ENCODE data around the gene KDF1. TPM values are rescaled to one million over a fixed set of nuclear protein-coding genes. Genes with fewer than 3 reads are reported as not detected.
A peak's percentile ranks its signal among the peaks of the same experiment; 100 is the strongest.

The KDF1 gene
- total and polyA plus RNA-seq, 2 donors (not counting 1 experiment from before 2014, with no cell fraction given) = not detected

DNA sequence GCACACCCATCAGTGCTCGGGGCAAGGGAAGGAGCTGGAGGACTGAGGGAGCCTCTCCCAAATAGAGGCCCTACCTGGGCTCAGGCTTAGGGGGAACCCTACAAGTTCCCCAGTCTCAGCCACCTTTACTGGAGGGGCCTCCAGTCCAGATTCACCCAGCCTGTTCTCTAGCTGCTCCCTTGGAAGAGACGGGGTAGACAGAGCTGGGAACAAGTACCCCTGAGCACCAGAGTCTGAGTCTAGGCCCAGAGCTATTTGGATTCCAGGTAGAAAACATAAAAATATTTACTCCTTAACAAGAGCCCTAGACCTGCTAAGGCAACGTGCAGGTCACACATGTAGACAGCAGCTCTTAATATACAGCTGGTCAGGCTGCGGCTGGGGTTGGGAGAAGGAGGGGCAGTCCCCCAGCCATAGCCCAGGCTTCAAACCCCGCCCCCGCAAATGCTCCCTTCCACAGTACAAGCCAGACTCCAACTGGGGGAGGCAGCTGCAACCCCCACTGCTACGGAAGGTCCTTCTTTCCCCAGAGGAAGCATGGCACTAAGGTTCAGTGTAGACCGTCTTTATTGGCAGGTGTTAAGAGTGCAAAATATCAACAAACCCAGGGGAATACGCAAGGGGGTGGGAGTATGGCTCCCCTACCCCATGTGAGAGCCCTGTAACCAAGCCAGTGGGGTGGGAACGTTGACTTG lies 44.4 kb upstream of the KDF1 start:
- DNase-seq (ENCODE audit: low read depth in 2 of 2) = peak; percentile 53 to 68

DNA sequence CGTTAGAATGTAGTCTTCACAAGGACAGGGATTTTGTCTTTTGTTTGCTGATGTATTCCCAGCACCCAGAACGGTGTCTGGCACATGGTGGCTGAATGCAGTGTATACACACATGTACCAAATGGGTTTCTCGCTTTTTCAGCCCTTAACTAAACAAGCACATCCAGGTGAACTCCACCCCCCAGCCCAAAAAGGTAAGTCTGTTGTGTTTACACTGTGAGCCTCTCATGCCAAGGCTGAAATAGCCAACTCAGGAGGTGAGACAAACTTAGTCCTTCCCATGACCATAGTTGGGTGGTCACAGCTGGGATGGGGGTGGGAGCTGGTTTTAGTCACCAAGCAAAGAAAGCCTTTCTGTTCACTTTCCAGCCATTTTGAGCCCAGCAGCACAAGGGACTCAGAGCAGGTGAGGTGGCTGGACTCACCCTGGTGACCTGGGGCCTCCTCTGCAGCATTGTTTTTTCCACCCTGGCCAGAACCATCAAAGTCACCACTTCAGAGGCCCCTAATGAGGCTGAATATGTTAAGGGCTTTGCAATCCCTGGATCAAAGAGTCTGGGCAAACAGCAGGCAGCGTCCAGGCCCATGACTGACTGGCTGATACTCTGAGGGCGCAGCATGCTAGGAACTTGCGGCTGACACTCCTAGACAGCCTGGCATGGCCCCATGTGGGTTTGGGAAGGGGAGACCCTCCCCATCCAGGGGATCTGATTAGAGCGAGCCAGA lies 43.6 kb upstream of the KDF1 start:
- peaks cover 18% of the 10 kb centered on the region for H3K4me1 ChIP-seq (ENCODE audit: control insufficient read depth, extremely low read depth, insufficient read depth, low read length)
- H3K36me3 ChIP-seq (ENCODE audit: control insufficient read depth, insufficient read depth, low read length) = peaks cover 3% of the 10 kb centered on the region
- H3K9me3 ChIP-seq (ENCODE audit: control insufficient read depth, insufficient read depth, low read depth, low read length) = no peaks in the 10 kb centered on the region
- no peak overlapping the region for H3K27ac ChIP-seq (ENCODE audit: insufficient read depth, low read length)
- H4K20me1 ChIP-seq (ENCODE audit: control insufficient read depth, extremely low read depth, insufficient read depth, low read length) = no peaks in the 10 kb centered on the region
- H3K4me2 ChIP-seq (ENCODE audit: extremely low read depth, insufficient read depth, low read length) = no peak overlapping the region
- H3K9ac ChIP-seq (ENCODE audit: insufficient read depth, low read length) = no peak overlapping the region
- H3K27me3 ChIP-seq (ENCODE audit: control insufficient read depth, insufficient read depth, low read length) = no peaks in the 10 kb centered on the region
- no peak overlapping the region for H2AFZ ChIP-seq (ENCODE audit: low read length)
- TF ChIP-seq, protein P1, sequence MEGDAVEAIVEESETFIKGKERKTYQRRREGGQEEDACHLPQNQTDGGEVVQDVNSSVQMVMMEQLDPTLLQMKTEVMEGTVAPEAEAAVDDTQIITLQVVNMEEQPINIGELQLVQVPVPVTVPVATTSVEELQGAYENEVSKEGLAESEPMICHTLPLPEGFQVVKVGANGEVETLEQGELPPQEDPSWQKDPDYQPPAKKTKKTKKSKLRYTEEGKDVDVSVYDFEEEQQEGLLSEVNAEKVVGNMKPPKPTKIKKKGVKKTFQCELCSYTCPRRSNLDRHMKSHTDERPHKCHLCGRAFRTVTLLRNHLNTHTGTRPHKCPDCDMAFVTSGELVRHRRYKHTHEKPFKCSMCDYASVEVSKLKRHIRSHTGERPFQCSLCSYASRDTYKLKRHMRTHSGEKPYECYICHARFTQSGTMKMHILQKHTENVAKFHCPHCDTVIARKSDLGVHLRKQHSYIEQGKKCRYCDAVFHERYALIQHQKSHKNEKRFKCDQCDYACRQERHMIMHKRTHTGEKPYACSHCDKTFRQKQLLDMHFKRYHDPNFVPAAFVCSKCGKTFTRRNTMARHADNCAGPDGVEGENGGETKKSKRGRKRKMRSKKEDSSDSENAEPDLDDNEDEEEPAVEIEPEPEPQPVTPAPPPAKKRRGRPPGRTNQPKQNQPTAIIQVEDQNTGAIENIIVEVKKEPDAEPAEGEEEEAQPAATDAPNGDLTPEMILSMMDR (conservative IDR thresholded peaks at IDR 0.05 in 1 of 2, IDR thresholded peaks at IDR 0.05 in 1 of 2; ENCODE audit: low read depth in 1 of 2, low read length in 2 of 2) = no peak
- no peak for TF ChIP-seq EZH2 (IDR thresholded peaks at IDR 0.05; ENCODE audit: low read length, missing control alignments)
- H3K79me2 ChIP-seq (ENCODE audit: control insufficient read depth, insufficient read depth, low read length) = no peaks in the 10 kb centered on the region
- no peak overlapping the region for H3K4me3 ChIP-seq (replicated peaks in 1 of 4; ENCODE audit: control extremely low read depth in 1 of 4, insufficient read depth in 1 of 4, low read depth in 3 of 4, low read length in 4 of 4)
- no peak for DNase-seq (ENCODE audit: low read depth in 2 of 2)

More for the DNA sequence above, 44.4 kb upstream of the KDF1 start:
- Histone ChIP-seq H3K36me3 (ENCODE audit: control insufficient read depth, insufficient read depth, low read length) (peaks cover 3% of the 10 kb centered on the region), H3K79me2 (ENCODE audit: control insufficient read depth, insufficient read depth, low read length) (no peaks in the 10 kb centered on the region), H4K20me1 (ENCODE audit: control insufficient read depth, extremely low read depth, insufficient read depth, low read length) (no peaks in the 10 kb centered on the region), H2AFZ (ENCODE audit: low read length) (no peak overlapping the region), H3K4me3 (replicated peaks in 1 of 4; ENCODE audit: control extremely low read depth in 1 of 4, insufficient read depth in 1 of 4, low read depth in 3 of 4, low read length in 4 of 4) (no peak overlapping the region), H3K9ac (ENCODE audit: insufficient read depth, low read length) (no peak overlapping the region), H3K4me2 (ENCODE audit: extremely low read depth, insufficient read depth, low read length) (peak overlapping the region; percentile 29), H3K27ac (ENCODE audit: insufficient read depth, low read length) (no peak overlapping the region), H3K27me3 (ENCODE audit: control insufficient read depth, insufficient read depth, low read length) (no peaks in the 10 kb centered on the region), H3K4me1 (ENCODE audit: control insufficient read depth, extremely low read depth, insufficient read depth, low read length) (peaks cover 16% of the 10 kb centered on the region), H3K9me3 (ENCODE audit: control insufficient read depth, insufficient read depth, low read depth, low read length) (no peaks in the 10 kb centered on the region)
- no peak for TF ChIP-seq EZH2 (IDR thresholded peaks at IDR 0.05; ENCODE audit: low read length, missing control alignments)
- TF ChIP-seq, protein P1 (conservative IDR thresholded peaks at IDR 0.05 in 1 of 2, IDR thresholded peaks at IDR 0.05 in 1 of 2; ENCODE audit: low read depth in 1 of 2, low read length in 2 of 2) = no peak

GRCh38 chr1:27001570-27002360 lies 41.5 kb upstream of the KDF1 start:
- no peaks in the 10 kb centered on the region for H3K79me2 ChIP-seq (ENCODE audit: control insufficient read depth, insufficient read depth, low read length)
- H3K4me3 ChIP-seq (replicated peaks in 1 of 4; ENCODE audit: control extremely low read depth in 1 of 4, insufficient read depth in 1 of 4, low read depth in 3 of 4, low read length in 4 of 4) = no peak overlapping the region
- DNase-seq (ENCODE audit: low read depth in 2 of 2) = peak in 1 of 2 donors; percentile 66
- no peak overlapping the region for H3K4me2 ChIP-seq (ENCODE audit: extremely low read depth, insufficient read depth, low read length)
- H3K36me3 ChIP-seq (ENCODE audit: control insufficient read depth, insufficient read depth, low read length) = peaks cover 3% of the 10 kb centered on the region
- H3K9me3 ChIP-seq (ENCODE audit: control insufficient read depth, insufficient read depth, low read depth, low read length) = no peaks in the 10 kb centered on the region
- H3K27me3 ChIP-seq (ENCODE audit: control insufficient read depth, insufficient read depth, low read length) = no peaks in the 10 kb centered on the region
- H3K27ac ChIP-seq (ENCODE audit: insufficient read depth, low read length) = no peak overlapping the region
- H2AFZ ChIP-seq (ENCODE audit: low read length) = no peak overlapping the region
- H4K20me1 ChIP-seq (ENCODE audit: control insufficient read depth, extremely low read depth, insufficient read depth, low read length) = no peaks in the 10 kb centered on the region
- H3K9ac ChIP-seq (ENCODE audit: insufficient read depth, low read length) = no peak overlapping the region
- TF ChIP-seq, protein P1 (conservative IDR thresholded peaks at IDR 0.05 in 1 of 2, IDR thresholded peaks at IDR 0.05 in 1 of 2; ENCODE audit: low read depth in 1 of 2, low read length in 2 of 2) = no peak
- TF ChIP-seq EZH2 (IDR thresholded peaks at IDR 0.05; ENCODE audit: low read length, missing control alignments) = no peak
- H3K4me1 ChIP-seq (ENCODE audit: control insufficient read depth, extremely low read depth, insufficient read depth, low read length) = peaks cover 34% of the 10 kb centered on the region

All from fibroblast of lung (primary cell).